Suprapubic skin (tissue), 4 donors: ENCODE measurements around the gene APLP2. TPM values are rescaled to one million over a fixed set of nuclear protein-coding genes. Genes with fewer than 3 reads are reported as not detected.

Source experiments
- DNase-seq, 2 donors: peaks; one replicate each; pipeline ENCODE4 v3.0.0-alpha.2; 2019; ENCODE audit warnings: low spot score in 2 of 2
- H3K27ac ChIP-seq: fragments of 200-600 bp; sonication (generic); one replicate; pipeline ENCODE4 v1.5.1; 2019
- H3K27me3 ChIP-seq: fragments of 200-600 bp; sonication (generic); one replicate; pipeline ENCODE4 v1.5.1; 2019
- H3K36me3 ChIP-seq: fragments of 200-600 bp; sonication (generic); one replicate; pipeline ENCODE4 v1.5.1; 2019
- H3K4me1 ChIP-seq: fragments of 200-600 bp; sonication (generic); one replicate; pipeline ENCODE4 v1.5.1; 2019
- H3K4me3 ChIP-seq: fragments of 200-600 bp; sonication (generic); one replicate; pipeline ENCODE4 v1.5.1; 2019; ENCODE audit warnings: mild to moderate bottlenecking
- H3K9me3 ChIP-seq: fragments of 200-600 bp; sonication (generic); one replicate; pipeline ENCODE4 v1.5.1; 2019
- EP300 ChIP-seq: sonication (generic); formaldehyde crosslinking; IDR thresholded peaks from one replicate; pipeline ENCODE4 v1.6.1; 2017; ENCODE audit warnings: antibody characterized with exemption
- POLR2A ChIP-seq, 2 donors: fragments of 450-650 bp; IDR thresholded peaks; one replicate each; pipeline ENCODE4 v1.6.1; 2017; ENCODE audit warnings: antibody characterized with exemption in 2 of 2, mild to moderate bottlenecking in 2 of 2, moderate library complexity in 2 of 2
- POLR2AphosphoS5 ChIP-seq, 3 donors: sonication (generic); formaldehyde crosslinking; IDR thresholded peaks; one replicate each; pipeline ENCODE4 v1.6.1; 2017; ENCODE audit warnings: antibody characterized with exemption in 3 of 3
- WGBS: methylation state at CpG from one replicate; pipeline ENCODE4 v1.1.5; 2018; 5-methylcytosine and 5-hydroxymethylcytosine counted together
- total RNA-seq, 4 donors: library from RNA; depleted of rRNA; stranded (reverse); fragments of >200 nt; gene quantifications; one replicate each; pipeline ENCODE4 v1.1.0, GENCODE V29; 2016
- TF ChIP-seq, protein P1 (sequence below), 2 donors: fragments of 200-600 bp in 1 of 2; fragments of 450-650 bp in 1 of 2; sonication (generic) in 1 of 2; IDR thresholded peaks; one replicate each; pipeline ENCODE4 v1.5.1; 2016 to 2019; ENCODE audit warnings: antibody characterized with exemption in 2 of 2, mild to moderate bottlenecking in 1 of 2, moderate library complexity in 1 of 2

APLP2 gene
- total RNA-seq, 4 donors from 2014 or later, result 150 to 237 (median 174) TPM

DNA sequence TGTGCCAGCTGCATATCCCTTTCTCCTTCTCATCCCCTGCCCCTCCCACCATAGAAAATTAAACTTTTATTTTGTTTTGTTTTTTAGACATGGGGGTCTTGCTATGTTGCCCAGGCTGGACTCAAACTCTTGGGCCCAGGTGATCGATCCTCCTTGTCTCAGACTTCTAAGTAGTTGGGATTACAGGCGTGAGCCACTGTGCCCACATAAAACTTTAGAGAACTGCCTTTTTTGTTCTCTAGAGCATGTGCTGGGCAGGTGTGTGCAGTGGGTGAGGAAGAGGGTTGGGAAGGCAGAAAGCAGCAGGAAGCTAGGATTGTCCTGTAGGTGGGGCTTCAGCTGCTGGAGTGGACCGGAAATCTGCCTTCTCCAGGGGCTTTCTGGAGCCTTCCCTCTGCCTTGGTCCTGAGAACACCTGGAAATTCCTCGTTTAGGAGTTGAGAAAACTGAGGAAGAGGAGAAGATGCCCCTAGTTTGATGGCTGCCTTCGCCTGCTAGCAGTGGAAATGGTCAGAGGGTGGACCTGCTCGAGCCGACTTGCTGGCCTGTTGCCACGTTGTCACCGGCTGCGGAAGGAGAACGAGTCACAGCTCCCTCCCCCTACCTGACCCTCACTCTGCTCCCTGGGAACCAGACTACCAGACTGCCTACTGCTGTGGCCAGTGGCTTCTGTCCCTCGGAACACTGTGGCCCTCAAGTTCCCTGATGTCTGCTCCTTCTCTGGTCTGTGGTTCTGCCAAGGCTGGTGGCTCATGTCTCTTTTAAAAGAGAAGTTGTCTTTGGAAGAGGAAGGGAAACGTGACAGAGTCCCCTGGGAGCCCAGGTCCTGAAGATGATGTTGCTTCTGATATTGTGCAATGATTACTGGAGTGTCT lies 93.9 kb downstream of the APLP2 start:
- Histone ChIP-seq H3K27me3 (peaks cover 19% of the 10 kb centered on the region), H3K9me3 (no peaks in the 10 kb centered on the region), H3K4me3 (no peak overlapping the region), H3K27ac (no peak overlapping the region), H3K36me3 (no peaks in the 10 kb centered on the region), H3K4me1 (peaks cover 58% of the 10 kb centered on the region)
- WGBS, result 45% methylated on average over 13 of the region's 13 CpGs
- DNase-seq, result no peak
- TF ChIP-seq POLR2A (IDR thresholded peaks at IDR 0.05) (no peak), POLR2AphosphoS5 (IDR thresholded peaks at IDR 0.05) (no peak), EP300 (no peak)
- TF ChIP-seq, protein P1, sequence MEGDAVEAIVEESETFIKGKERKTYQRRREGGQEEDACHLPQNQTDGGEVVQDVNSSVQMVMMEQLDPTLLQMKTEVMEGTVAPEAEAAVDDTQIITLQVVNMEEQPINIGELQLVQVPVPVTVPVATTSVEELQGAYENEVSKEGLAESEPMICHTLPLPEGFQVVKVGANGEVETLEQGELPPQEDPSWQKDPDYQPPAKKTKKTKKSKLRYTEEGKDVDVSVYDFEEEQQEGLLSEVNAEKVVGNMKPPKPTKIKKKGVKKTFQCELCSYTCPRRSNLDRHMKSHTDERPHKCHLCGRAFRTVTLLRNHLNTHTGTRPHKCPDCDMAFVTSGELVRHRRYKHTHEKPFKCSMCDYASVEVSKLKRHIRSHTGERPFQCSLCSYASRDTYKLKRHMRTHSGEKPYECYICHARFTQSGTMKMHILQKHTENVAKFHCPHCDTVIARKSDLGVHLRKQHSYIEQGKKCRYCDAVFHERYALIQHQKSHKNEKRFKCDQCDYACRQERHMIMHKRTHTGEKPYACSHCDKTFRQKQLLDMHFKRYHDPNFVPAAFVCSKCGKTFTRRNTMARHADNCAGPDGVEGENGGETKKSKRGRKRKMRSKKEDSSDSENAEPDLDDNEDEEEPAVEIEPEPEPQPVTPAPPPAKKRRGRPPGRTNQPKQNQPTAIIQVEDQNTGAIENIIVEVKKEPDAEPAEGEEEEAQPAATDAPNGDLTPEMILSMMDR (IDR thresholded peaks at IDR 0.05), result no peak

DNA sequence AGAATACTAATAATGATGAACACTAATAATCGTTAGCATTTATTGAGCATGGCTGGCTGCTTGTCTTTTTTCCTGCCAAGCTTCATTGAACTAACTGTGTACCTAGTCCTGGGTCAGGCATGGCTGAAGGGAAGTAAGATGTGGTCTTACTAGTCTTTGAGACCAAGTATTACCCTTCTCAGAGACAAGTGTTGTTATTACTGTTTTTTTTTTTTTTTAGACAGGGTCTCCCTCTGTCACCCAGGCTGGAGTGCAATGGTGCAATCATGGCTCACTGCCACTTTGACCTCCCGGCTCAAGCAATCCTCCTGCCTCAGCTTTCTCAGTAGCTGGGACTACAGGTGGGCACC lies 94.5 kb downstream of the APLP2 start:
- WGBS, result 58% methylated on average over 2 of the region's 2 CpGs
- TF ChIP-seq EP300 (no peak), POLR2AphosphoS5 (IDR thresholded peaks at IDR 0.05) (no peak)
- H3K9me3 ChIP-seq, result no peaks in the 10 kb centered on the region
- H3K4me3 ChIP-seq, result no peak overlapping the region
- peaks cover 56% of the 10 kb centered on the region for H3K4me1 ChIP-seq
- no peaks in the 10 kb centered on the region for H3K36me3 ChIP-seq
- no peak overlapping the region for H3K27ac ChIP-seq
- no peak for DNase-seq
- peaks cover 19% of the 10 kb centered on the region for H3K27me3 ChIP-seq

DNA sequence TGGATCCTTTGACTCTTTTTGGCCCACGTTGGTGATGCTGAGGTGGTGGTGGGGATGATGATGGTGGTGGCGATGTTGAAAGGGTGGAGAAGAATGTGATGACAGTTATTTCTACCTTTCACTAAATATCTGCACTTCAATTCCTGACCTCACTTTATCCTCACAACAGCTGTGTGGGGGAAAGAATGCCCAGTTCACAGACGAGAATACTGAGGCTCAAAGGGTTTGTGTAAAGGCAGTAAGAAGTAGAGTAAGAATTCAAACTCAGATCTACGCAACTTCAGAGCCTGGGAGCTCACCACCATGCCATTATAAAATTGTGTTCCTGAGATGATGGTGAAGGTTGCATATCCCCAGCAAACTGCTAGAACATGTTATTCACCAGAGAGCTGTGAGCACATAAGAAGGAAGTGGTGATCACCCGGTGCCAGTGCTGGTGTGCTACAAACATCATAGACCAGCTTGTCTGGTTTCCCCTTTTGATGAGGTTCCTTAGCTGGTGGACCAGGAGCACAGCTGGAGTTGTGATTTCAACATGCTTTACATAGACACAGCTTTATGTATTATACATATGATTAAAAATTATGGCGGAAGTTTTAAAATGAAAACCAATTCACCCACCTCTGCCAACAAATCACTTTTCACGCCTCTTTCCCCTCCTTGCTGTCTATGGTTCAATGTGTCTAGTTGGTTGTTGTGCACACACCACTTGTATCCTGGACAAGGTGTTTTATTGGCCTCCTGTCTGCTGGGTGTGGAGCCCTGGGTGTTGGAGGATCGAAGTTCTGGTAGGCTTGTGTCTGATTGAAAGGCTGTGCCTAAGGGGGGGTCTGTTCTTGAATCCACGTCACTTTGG lies 96.1 kb downstream of the APLP2 start:
- TF ChIP-seq POLR2A (IDR thresholded peaks at IDR 0.05), result no peak
- TF ChIP-seq, protein P1 (IDR thresholded peaks at IDR 0.05), result no peak
- TF ChIP-seq POLR2AphosphoS5 (IDR thresholded peaks at IDR 0.05), result no peak
- TF ChIP-seq EP300, result no peak
- DNase-seq, result no peak
- peaks cover 12% of the 10 kb centered on the region for H3K27me3 ChIP-seq
- H3K36me3 ChIP-seq, result no peaks in the 10 kb centered on the region
- H3K27ac ChIP-seq, result no peak overlapping the region
- peaks cover 39% of the 10 kb centered on the region for H3K4me1 ChIP-seq
- no peaks in the 10 kb centered on the region for H3K9me3 ChIP-seq
- H3K4me3 ChIP-seq, result no peak overlapping the region
- WGBS, result 75% methylated on average over 9 of the region's 9 CpGs

DNA sequence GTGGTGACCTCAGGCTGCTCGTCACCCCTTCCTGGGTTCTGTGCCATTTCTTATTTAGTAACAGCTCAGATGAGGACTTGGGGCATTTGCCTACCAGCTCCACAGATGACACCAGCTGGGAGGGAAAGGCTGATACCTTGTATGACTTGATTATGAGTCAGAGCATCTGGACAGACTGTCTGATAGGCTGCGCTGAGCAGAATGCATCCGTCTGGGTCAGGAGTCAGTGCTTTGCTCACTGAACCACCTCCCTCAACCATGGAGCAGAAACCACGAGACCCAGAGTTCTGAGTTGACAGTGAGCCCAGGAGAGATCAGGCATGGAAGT lies 96.7 kb downstream of the APLP2 start:
- H3K9me3 ChIP-seq, result no peaks in the 10 kb centered on the region
- 30% methylated on average over 4 of the region's 4 CpGs for WGBS
- DNase-seq, result no peak
- no peak for TF ChIP-seq EP300
- TF ChIP-seq POLR2AphosphoS5 (IDR thresholded peaks at IDR 0.05), result no peak
- TF ChIP-seq, protein P1 (IDR thresholded peaks at IDR 0.05), result no peak
- no peak for TF ChIP-seq POLR2A (IDR thresholded peaks at IDR 0.05)
- H3K4me3 ChIP-seq, result no peak overlapping the region
- no peak overlapping the region for H3K27ac ChIP-seq
- peaks cover 11% of the 10 kb centered on the region for H3K27me3 ChIP-seq
- peaks cover 33% of the 10 kb centered on the region for H3K4me1 ChIP-seq
- no peaks in the 10 kb centered on the region for H3K36me3 ChIP-seq

DNA sequence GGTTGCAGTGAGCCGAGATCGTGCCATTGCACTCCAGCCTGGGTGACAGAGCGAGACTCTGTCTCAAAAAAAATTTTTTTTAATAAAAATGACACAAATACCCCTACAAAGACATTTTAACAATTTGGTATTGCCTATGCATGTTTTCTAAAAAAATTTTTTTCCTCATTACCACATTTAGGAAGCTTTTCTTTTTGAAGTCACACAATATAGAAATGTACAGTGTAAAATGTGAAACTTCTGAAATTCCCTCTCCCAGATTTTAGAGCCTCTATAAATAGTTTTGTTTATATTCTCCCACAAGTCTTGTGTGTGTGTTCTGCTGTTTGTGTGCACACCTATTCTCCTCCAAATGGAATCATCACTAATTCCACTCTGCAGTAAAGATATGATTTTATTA lies 97.5 kb downstream of the APLP2 start:
- no peaks in the 10 kb centered on the region for H3K9me3 ChIP-seq
- DNase-seq, result no peak
- H3K4me3 ChIP-seq, result no peak overlapping the region
- H3K27me3 ChIP-seq, result peaks cover 6% of the 10 kb centered on the region
- no peak for TF ChIP-seq EP300
- TF ChIP-seq POLR2AphosphoS5 (IDR thresholded peaks at IDR 0.05), result no peak
- no peak for TF ChIP-seq POLR2A (IDR thresholded peaks at IDR 0.05)
- TF ChIP-seq, protein P1 (IDR thresholded peaks at IDR 0.05), result no peak
- H3K27ac ChIP-seq, result no peak overlapping the region
- peaks cover 32% of the 10 kb centered on the region for H3K4me1 ChIP-seq
- no peaks in the 10 kb centered on the region for H3K36me3 ChIP-seq
- WGBS, result 95% methylated on average over 3 of the region's 3 CpGs
